CD4-positive, alpha-beta T cell treated with Interferon gamma for 1 hour (primary cell): ENCODE results near the gene CDC16.
"Not testable (repeated sequence)": the region's sequence is repeated elsewhere in the genome, so short reads cannot be mapped to it uniquely, and the experiment has no call there.

Experiments used
- DNase-seq: peaks from one replicate; pipeline ENCODE4 v3.0.0-alpha.2; 2020

The CDC16 gene

GRCh38 chr13:114234645-114235421, at the start of gene CDC16:
Gene CDC16 (plus strand): TSS chr13:114234897. CDS start chr13:114235085, 188 bp downstream.
- peak; percentile 80 for DNase-seq

DNA sequence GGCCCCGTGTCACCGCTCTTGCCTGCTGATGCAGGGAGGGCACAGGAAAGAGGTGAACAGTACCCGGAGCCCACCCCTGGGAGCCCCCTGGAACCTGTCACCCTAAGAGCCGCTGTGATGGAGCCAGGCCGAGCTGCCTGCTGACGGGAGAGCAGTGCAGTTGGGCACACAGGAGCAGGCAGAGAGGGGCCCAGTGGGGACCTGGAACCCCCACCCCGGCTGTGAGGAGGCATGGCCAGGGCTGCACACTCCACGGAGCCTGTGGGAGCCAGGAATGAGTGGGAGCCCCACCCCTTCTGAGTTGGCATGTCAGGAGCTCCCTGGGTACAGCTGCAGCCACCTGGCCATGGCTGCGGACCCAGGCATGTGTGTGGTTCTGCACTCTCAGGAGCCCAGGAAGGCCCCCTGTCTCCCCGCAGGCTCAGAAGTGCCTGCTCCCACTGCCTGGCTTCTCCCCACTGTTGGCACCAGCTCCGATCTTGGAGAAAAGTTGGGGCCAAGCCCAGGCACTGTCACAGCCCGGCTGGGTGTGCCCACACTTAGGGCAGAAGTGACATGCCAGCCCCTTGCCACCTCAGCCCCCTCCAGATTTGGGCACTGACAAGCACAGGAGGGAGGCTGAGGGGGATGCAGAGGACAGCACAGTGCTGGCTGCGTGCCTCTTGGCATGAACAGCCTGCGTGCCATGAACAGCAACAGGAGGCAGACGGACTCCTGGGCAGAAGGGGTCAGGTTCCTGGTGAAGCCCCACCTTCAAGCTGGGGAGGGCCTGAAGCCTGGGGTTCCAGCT, 49.3 kb upstream of the CDC16 start:
- DNase-seq: no peak

GRCh38 chr13:114194853-114195252, 39.8 kb upstream of the CDC16 start:
- DNase-seq: no peak

- DNase-seq: no peak
Measured at GRCh38 chr13:114196629-114197028, 38.1 kb upstream of the CDC16 start.

GRCh38 chr13:114198556-114198955, 36.1 kb upstream of the CDC16 start:
- DNase-seq: no peak

DNA sequence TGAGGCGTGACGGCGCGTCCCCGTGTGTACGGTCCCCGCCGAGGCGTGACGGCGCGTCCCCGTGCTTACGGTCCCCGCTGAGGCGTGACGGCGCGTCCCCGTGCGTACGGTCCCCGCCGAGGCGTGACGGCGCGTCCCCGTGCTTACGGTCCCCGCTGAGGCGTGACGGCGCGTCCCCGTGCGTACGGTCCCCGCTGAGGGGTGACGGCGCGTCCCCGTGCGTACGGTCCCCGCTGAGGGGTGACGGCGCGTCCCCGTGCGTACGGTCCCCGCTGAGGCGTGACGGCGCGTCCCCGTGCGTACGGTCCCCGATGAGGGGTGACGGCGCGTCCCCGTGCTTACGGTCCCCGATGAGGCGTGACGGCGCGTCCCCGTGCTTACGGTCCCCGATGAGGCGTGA, 35.2 kb upstream of the CDC16 start:
- DNase-seq: not testable (repeated sequence)

- no peak for DNase-seq
Measured at GRCh38 chr13:114199954-114200353, 34.7 kb upstream of the CDC16 start.

GRCh38 chr13:114200399-114200911, 34.2 kb upstream of the CDC16 start:
- no peak for DNase-seq

- no peak for DNase-seq
Measured at GRCh38 chr13:114202581-114202980, 32.1 kb upstream of the CDC16 start.

DNA sequence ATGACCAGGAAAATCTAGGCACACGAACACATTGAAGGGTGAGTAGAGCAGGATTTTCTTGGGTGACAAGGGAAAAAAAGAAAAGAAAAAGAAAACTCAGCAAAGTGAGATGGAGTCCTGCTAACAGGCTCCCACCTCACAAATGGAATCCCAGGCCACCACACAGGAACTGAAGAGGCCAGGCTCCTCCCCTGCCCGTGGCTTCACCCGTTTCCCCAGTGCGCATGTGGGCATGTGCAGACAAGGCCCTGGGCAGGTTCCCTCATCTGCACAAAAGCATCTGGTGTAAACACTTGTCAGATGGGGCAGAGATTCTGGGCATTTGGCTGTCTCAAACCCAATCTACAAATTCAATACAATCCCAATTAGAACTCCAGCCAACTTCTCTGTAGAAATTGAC, 31.2 kb upstream of the CDC16 start:
- DNase-seq: no peak

DNA sequence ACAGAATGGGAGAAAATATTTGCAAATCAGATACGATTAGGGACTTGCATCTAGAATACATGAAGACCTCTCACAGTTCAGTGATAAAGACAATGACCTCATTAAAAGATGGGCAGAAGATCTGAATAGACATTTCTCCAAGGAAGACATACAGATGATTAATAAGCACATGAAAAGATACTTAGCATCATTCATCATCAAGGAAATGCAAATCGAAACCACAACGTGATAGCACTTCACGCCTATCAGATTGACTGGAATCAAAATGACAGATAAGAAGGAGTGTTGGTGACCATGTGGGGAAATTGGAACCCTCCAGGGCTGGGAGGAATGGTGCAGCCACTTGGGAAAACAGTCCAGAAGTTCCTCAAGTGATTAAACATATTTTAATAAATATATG, 29.8 kb upstream of the CDC16 start:
- no peak for DNase-seq

- no peak for DNase-seq
Measured at GRCh38 chr13:114208134-114208533, 26.6 kb upstream of the CDC16 start.

DNA sequence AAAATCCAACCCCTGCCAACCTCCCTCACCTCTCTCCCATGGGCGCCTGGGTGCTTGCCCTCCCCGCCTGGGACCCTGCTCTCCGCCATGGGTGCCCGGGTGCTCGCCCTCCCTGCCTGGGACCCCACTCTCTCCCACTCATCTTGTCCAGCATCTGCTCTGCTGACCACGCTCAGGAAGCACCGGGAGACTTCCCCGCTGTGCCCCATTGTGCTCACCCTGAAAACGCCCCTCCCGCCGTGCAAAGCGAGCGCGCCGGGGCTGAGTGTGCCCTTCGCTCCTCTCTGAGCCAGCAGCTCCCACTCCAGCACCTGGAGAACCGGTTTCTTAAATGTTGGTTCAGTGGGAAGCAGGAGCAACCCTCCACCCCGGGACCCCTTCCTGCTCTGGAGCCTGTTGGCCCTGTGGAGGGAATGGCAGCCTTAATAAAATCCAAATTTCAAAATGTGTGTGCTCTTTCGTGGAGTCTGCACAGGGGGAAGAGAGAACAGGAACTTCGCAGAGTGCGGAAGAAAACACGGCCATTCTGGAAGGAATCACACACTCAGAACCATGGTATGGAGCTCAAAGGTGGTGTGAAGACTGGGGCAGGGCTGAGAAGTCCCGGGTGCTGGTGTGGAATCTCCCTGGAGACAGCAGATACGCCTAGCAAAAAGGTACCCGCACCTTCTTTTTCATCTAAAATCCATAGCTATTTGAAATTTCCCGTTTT, 23.1 kb upstream of the CDC16 start:
- DNase-seq: no peak

DNA sequence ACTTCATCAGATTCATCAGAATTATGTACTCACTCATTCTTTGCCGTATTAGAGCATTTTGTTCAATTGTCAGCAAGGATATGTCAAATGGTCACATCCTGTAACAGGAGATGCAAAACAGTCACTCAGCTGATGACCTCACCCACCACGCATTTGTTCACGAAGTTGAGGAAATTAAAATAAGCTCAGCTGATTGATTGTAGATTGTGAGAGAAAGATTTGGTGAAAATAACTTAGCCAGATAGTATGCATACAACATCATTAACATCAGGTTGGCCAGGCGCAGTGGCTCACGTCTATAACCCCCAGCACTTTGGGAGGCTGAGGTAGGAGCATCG, 22.6 kb upstream of the CDC16 start:
- no peak for DNase-seq

DNA sequence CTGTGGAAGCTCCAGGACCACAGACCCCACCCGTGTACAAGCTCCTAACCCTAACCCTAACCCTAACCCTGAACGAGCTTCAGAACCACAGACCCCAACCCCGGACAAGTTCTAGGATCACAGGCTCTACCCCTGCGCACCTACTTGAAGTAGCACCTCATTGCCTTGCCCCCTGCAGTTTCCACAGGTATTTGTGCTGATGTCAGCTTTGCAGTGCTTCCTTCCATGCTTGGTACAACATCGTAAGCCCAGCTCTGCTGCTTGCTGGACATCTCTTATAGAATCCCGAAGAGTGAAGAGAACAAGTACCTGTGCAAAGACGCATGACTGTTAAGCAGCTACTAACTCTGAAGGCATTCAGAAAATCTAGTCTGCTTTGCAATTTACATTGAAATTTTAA, 20.7 kb upstream of the CDC16 start:
- no peak for DNase-seq

- DNase-seq: no peak
Measured at GRCh38 chr13:114219392-114219791, 15.3 kb upstream of the CDC16 start.

DNA sequence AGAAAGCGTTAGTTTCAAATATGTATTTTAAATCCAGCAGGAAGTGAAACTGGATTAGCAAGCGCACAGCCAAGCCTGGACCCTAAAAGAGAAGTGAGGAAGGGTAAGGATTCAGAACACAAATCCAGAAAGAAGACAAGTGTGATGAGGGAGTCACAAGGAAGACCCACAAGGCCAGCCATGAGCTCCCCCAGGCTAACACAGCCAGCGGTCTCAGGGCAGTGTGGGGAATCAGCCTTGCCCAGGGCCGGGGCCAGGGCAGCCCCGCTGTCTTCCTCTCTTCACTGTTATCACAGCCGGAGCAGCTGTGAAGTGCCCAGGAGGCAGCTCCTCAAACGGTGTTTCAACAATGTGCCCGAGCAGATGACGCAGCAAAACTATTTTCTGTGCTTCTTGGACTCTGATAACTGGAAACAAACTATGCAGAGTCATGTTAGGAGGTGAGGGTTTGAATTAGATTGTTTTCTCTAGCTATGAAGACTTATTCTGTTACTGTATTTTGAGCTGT, 12.2 kb upstream of the CDC16 start:
- DNase-seq: no peak

DNA sequence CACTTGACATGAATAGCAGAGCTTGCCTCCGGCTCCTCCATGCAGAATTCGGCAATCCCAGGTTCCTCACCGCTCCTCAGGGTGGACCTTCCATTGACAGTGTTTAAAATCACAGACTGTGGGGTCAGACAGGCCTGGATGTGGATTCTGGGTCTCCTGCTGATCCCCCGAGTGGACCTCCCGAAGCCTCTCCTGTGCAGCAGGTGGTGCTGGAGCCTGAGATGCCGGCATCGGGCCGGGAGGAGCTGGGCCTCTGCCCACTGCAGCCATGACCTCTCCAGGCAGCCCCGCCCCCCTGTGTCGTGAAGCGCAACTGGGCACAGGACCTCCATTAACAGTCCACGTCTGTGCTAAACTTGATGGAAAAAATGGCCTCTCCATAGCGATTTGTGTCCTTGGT, 10.5 kb upstream of the CDC16 start:
- no peak for DNase-seq

DNA sequence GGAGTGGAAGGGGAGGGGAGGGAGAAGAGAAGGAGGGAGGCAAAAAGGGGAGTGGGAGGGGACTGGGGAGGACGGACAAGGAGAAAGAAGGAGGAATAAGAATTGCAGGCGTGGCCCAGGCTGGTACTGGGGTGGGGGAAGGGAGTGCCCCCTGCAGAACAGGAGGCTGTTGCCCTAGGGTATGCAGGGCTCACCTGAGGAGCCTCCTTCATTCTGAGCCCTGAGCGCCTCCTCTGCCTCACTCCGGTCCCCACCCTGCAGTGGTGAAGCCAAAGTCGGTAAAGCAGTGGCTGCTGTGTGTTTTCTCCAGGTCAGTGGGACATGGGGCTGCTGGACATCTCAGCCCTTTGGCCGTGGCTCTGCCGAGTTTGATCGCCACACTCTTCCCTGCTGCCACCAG, 9.1 kb upstream of the CDC16 start:
- no peak for DNase-seq

- DNase-seq: no peak
Measured at GRCh38 chr13:114226088-114226487, 8.6 kb upstream of the CDC16 start.

GRCh38 chr13:114226699-114227323, 7.9 kb upstream of the CDC16 start:
- DNase-seq: peak; percentile 81

- DNase-seq: no peak
Measured at GRCh38 chr13:114227528-114227927, 7.2 kb upstream of the CDC16 start.

GRCh38 chr13:114228176-114228575, 6.5 kb upstream of the CDC16 start:
- no peak for DNase-seq
